PC-9 (cell line): Measurements from ENCODE around the gene HSP90AB1.

ENCODE experiments used
- EZH2 ChIP-seq: fragments of 200-600 bp; sonication (generic); IDR thresholded peaks from 2 replicates; pipeline ENCODE4 v1.8.0; 2017; ENCODE audit warnings: antibody characterized with exemption, low read depth
- TF ChIP-seq, protein P1 (sequence below): fragments of 200-600 bp; sonication (generic); conservative IDR thresholded peaks from 2 replicates; pipeline ENCODE4 v1.6.1; 2017; ENCODE audit warnings: mixed run types, antibody characterized with exemption, mild to moderate bottlenecking, moderate library complexity

DNA sequence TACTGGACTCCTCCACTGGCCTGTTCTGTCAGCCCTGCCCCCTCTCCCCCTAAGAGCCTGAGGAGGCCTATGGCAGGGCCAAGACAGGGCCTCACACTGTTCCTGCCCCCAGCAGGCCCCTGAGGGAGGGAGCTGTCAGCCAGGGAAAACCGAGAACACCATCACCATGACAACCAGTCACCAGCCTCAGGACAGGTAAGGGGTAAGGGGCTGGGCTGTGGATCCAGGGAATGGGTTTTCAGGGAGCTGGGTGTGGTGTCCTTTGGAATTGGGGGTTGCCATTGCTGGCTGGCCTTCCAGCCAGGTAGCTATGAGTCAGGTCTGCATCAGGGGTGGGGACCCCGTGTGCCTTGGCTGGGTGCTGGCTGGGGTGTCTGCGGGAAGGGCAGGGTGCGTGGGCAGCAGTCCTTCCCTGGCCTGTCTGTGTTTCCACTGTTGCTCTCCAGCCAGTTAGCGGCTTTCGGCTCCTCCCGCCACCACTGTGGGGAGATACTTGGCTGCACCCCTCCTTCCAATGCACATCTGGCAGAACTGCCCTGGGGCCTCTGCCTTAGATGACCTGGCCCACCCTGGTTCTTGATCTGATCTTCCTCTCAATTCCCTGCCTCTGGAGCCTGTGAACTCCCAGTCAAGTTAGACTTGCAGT lies 19.6 kb upstream of the HSP90AB1 start:
- TF ChIP-seq, protein P1, sequence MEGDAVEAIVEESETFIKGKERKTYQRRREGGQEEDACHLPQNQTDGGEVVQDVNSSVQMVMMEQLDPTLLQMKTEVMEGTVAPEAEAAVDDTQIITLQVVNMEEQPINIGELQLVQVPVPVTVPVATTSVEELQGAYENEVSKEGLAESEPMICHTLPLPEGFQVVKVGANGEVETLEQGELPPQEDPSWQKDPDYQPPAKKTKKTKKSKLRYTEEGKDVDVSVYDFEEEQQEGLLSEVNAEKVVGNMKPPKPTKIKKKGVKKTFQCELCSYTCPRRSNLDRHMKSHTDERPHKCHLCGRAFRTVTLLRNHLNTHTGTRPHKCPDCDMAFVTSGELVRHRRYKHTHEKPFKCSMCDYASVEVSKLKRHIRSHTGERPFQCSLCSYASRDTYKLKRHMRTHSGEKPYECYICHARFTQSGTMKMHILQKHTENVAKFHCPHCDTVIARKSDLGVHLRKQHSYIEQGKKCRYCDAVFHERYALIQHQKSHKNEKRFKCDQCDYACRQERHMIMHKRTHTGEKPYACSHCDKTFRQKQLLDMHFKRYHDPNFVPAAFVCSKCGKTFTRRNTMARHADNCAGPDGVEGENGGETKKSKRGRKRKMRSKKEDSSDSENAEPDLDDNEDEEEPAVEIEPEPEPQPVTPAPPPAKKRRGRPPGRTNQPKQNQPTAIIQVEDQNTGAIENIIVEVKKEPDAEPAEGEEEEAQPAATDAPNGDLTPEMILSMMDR = no peak
- no peak for TF ChIP-seq EZH2
